Dendritic cell treated with granulocyte-macrophage colony-stimulating factor and Interleukin-4, amounts not matched to agents 40 ng/mL and 50 ng/mL, for 4 days (primary cell): ENCODE measurements around the gene ELF1.
"Not testable (repeated sequence)": the region's sequence is repeated elsewhere in the genome, so short reads cannot be mapped to it uniquely, and the experiment has no call there.

Experiments
- H3K27ac Mint-ChIP-seq: one replicate; pipeline ENCODE4 v1.8.0; 2022; ENCODE audit warnings: mild to moderate bottlenecking, mixed read lengths
- H3K27me3 Mint-ChIP-seq: one replicate; pipeline ENCODE4 v1.8.0; 2022; ENCODE audit warnings: mild to moderate bottlenecking, mixed read lengths
- H3K36me3 Mint-ChIP-seq: one replicate; pipeline ENCODE4 v1.8.0; 2022; ENCODE audit warnings: low read depth, mixed read lengths
- H3K4me1 Mint-ChIP-seq: one replicate; pipeline ENCODE4 v1.8.0; 2022; ENCODE audit warnings: low read depth, mixed read lengths
- H3K4me3 Mint-ChIP-seq: one replicate; pipeline ENCODE4 v1.8.0; 2022; ENCODE audit warnings: mild to moderate bottlenecking, moderate library complexity, mixed read lengths
- H3K9me3 Mint-ChIP-seq: one replicate; pipeline ENCODE4 v1.8.0; 2022; ENCODE audit warnings: mixed read lengths
- intact Hi-C: fragments of 100-400 bp; cut with micrococcal nuclease; formaldehyde crosslinking; loops from one replicate; pipeline ENCODE4 v1.15.0; 2022

ELF1 gene

DNA sequence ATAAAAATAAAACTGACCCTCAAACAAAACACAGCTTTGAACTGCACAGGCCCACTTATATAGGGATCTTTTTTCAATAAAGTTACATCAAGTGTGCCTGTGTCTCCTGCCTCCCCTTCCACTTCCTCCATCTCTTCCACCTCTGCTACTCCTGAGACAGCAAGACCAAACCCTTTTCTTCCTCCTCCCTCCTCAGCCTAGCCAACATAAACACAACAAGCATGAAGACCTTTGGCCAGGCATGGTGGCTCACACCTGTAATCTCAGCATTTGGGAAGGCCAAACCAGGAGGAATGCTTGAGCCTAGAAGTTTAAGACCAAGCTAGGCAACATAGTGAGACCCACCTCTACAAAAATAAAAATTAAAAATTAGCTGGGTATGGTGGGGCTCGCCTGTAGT, 72.6 kb downstream of the ELF1 start:
- Mint-ChIP-seq H3K4me3 (no peak overlapping the region), H3K9me3 (no peaks in the 10 kb centered on the region), H3K27me3 (no peaks in the 10 kb centered on the region), H3K4me1 (peaks cover 9% of the 10 kb centered on the region), H3K27ac (peak overlapping the region; percentile 1), H3K36me3 (peaks cover 97% of the 10 kb centered on the region)
- intact Hi-C loops = no loop called here

DNA sequence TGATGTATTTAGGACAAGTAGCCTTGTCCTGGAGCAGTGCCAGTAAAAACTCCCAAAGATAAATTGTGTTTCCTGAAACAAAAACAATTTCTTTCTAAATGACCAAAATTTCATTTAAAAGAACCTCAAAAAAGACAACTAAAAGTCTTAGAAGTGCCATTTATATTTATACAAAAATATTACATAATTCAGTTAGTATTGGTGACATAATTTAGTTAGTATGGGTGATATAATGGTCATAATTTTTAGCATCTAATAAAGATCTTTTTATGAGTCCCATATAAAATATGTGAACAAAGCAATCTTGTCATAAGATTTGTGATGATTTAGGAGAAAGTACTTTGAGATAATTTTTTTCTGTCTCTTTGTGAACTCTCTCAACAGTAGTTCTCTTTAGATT, 76.0 kb downstream of the ELF1 start:
- Mint-ChIP-seq H3K27ac (no peak overlapping the region), H3K27me3 (no peaks in the 10 kb centered on the region), H3K4me1 (peaks cover 12% of the 10 kb centered on the region), H3K4me3 (no peak overlapping the region), H3K36me3 (peaks cover 98% of the 10 kb centered on the region), H3K9me3 (no peaks in the 10 kb centered on the region)
- intact Hi-C loops = no loop called here

DNA sequence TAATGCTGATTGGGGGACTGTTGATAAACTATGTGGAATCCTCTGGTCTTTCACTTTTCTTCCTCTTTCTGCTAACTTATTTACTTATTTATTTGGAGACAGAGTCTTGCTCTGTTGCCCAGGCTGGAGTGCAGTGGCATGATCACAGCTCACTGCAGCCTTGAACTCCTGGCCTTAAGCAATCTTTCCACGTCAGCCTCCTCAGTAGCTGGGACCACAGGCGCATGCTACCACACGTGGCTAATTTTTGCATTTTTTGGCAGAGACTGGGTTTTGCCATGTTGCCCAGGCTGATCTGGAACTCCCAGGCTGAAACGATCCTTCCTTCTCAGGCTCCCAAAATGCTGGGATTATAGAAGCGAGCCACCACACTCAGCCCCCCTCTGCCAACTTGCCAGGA, 77.5 kb downstream of the ELF1 start:
- Mint-ChIP-seq H3K27me3 (no peaks in the 10 kb centered on the region), H3K4me3 (no peak overlapping the region), H3K36me3 (peaks cover 96% of the 10 kb centered on the region), H3K4me1 (peaks cover 11% of the 10 kb centered on the region), H3K9me3 (no peaks in the 10 kb centered on the region), H3K27ac (peak overlapping the region; percentile 1)
- intact Hi-C loops = no loop called here

DNA sequence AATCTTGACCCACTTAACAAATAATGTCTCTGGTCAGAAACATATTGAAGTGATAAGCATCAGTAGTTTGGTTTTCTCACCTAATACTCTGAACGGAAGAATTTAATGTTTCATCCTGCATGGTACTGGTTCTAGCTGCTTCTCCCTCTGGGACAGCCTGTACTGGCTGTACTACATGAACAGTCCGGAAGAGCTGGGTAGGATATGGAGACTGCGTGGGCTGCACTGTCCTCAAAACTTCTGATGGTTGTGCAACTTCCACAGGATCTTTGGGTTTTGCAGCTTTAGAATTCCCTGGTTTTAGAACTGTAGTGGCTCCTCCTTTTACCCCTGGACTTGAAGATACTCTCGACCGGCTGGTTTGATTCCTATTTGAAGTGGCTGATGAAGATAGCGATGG, 78.3 kb downstream of the ELF1 start:
- H3K27me3 Mint-ChIP-seq = no peaks in the 10 kb centered on the region
- intact Hi-C loops = no loop called here
- H3K9me3 Mint-ChIP-seq = no peaks in the 10 kb centered on the region
- H3K4me1 Mint-ChIP-seq = peaks cover 7% of the 10 kb centered on the region
- peak overlapping the region; percentile 1 for H3K27ac Mint-ChIP-seq
- no peak overlapping the region for H3K4me3 Mint-ChIP-seq
- peaks cover 96% of the 10 kb centered on the region for H3K36me3 Mint-ChIP-seq

DNA sequence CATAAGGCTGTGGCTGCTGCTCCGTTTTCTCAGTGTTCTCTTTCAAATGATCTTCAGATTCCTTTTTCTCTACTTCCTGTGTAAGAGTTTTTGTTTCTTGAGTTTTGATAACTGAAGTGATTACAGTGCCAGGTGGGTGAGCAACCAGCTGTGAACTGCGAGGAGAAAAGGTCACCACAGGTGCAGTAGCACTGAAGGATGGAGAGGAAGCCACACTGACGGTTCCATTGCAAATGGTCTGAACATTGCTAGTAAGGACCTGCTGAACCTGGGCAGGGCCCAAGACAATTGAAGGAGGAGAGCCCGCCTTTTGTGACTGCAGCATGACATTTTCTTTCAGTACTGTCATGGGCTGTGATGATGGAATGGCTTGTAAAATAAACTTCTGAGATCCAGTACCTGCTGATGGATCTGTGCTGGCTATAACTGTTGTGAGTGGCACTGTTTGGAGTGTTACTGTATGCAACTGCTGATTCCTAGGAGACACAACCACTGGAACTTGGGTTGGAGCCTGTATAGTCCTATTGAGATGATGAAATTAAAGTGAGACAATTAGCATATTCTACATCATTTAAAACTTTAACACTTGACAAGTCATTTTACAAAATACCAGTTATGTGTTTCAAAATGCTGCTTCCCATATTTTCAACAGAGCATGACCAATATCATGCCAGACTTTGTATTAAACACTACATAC, 85.5 kb downstream of the ELF1 start:
- intact Hi-C loops = no loop called here
- no peaks in the 10 kb centered on the region for H3K4me1 Mint-ChIP-seq
- H3K27ac Mint-ChIP-seq = no peak overlapping the region
- no peak overlapping the region for H3K4me3 Mint-ChIP-seq
- H3K9me3 Mint-ChIP-seq = no peaks in the 10 kb centered on the region
- no peaks in the 10 kb centered on the region for H3K27me3 Mint-ChIP-seq
- H3K36me3 Mint-ChIP-seq = peaks cover 84% of the 10 kb centered on the region

DNA sequence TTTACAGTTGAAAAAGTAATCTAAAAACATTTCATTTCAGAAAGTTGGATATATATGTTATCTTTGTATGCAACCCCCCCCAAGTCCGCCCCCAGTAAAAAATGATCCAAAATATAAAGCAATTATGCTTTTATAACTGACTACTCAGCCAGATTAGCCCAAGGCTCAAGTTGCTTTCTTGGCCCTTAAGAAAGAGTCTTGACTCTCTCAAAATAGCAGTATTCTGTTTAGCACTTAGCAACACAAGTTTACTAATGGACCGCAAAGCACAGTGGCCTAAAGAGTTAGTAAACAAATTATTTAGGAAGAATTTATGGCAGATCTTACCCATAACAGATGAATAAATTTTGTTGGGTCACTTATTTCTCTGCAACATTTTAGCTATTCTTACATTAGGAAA, 86.9 kb downstream of the ELF1 start:
- H3K4me3 Mint-ChIP-seq = no peak overlapping the region
- H3K27me3 Mint-ChIP-seq = no peaks in the 10 kb centered on the region
- no peak overlapping the region for H3K27ac Mint-ChIP-seq
- no peaks in the 10 kb centered on the region for H3K9me3 Mint-ChIP-seq
- intact Hi-C loops = no loop called here
- H3K4me1 Mint-ChIP-seq = no peaks in the 10 kb centered on the region
- peaks cover 84% of the 10 kb centered on the region for H3K36me3 Mint-ChIP-seq

DNA sequence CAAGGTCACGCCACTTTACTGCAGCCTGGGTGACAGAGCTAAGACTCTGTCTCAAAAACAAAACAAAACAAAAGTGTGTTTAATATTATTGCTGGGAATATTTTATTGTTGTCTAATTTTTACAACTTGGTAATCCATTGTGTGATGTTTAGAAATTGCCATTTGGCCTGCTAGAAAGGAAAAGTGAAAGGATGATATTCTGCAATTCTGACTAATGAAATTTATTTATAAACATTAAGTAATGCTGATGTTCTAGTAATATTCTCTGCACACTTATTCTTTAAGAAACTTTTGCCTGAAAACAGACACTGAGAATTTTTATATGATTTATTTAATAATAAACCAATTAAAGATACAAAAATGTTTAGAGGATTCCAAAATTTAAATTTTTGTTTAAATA, 87.4 kb downstream of the ELF1 start:
- H3K27ac Mint-ChIP-seq = no peak overlapping the region

DNA sequence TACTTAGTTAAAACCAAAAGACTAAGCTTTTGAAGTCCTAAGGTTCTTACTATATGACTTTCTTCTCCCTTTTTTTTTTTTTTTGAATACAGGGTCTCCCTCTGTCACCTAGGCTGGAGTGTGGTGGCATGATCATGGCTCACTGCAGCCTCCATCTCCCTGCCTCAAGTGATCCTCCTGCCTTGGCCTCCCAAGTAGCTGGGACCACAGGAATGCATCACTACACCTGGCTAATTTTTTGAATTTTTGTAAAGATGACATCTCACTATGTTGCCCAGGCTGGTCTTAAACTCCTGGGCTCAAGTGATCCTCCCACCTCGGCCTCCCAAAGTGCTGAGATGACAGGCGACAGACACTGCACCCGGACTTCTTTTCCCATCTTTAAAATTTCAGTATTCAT, 89.2 kb downstream of the ELF1 start:
- not testable (repeated sequence) for H3K4me1 Mint-ChIP-seq, H3K27ac Mint-ChIP-seq, H3K4me3 Mint-ChIP-seq, H3K9me3 Mint-ChIP-seq, H3K27me3 Mint-ChIP-seq
- peaks cover 71% of the 10 kb centered on the region for H3K36me3 Mint-ChIP-seq
- intact Hi-C loops = loop anchor here (10.0 kb wide), 1 partner anchor 155 kb away; the partner anchor contains the start of gene MRPS31

More for the DNA sequence above, 87.4 kb downstream of the ELF1 start:
- no peaks in the 10 kb centered on the region for H3K27me3 Mint-ChIP-seq
- no peak overlapping the region for H3K4me3 Mint-ChIP-seq
- peaks cover 87% of the 10 kb centered on the region for H3K36me3 Mint-ChIP-seq
- intact Hi-C loops = no loop called here
- H3K4me1 Mint-ChIP-seq = no peaks in the 10 kb centered on the region
- no peaks in the 10 kb centered on the region for H3K9me3 Mint-ChIP-seq

DNA sequence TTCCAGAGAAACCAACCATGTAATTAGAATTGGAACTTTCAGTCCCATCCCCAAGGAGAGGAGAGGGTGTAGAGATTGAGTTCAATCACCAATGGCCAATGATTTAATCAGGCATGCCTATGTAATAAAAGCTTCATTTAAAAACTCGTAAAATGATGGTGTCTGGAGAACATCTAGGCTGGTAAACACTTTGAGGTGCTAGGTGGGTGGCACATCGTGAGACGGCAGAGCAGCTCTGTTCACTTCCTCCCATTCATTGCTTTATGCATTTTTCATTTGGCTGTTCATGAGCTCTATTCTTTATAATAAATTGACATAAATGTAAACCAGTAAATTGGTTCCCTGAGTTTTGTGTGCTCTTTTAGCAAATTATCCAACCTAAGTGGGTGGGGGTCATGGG, 90.1 kb downstream of the ELF1 start:
- no peaks in the 10 kb centered on the region for H3K4me1 Mint-ChIP-seq
- no peaks in the 10 kb centered on the region for H3K27me3 Mint-ChIP-seq
- no peaks in the 10 kb centered on the region for H3K9me3 Mint-ChIP-seq
- peaks cover 62% of the 10 kb centered on the region for H3K36me3 Mint-ChIP-seq
- H3K27ac Mint-ChIP-seq = no peak overlapping the region
- intact Hi-C loops = loop anchor here (10.0 kb wide), 1 partner anchor 154 kb away; the partner anchor contains the start of gene MRPS31
- no peak overlapping the region for H3K4me3 Mint-ChIP-seq

DNA sequence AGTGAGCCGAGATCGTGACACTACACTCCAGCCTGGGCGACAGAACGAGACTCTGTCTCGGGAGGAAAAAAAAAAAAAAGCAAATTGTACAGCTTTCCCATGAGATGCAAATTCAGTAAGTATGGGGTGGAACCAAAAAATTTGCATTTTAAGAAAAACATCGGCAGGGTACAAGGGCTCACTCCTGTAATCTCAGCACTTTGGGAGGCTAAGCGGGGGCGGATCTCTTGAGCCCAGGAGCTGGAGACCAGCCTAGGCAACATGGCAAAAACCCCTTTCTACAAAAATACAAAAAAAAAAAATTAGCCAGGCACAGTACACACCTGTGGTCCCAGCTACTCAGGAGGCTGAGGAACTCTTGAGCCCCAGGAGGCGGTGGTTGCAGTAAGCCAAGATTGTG, 91.2 kb downstream of the ELF1 start:
- Mint-ChIP-seq H3K9me3 (no peaks in the 10 kb centered on the region), H3K27me3 (no peaks in the 10 kb centered on the region), H3K4me3 (no peak overlapping the region), H3K27ac (no peak overlapping the region), H3K36me3 (peaks cover 53% of the 10 kb centered on the region), H3K4me1 (no peaks in the 10 kb centered on the region)
- intact Hi-C loops = loop anchor here (10.0 kb wide), 1 partner anchor 153 kb away; the partner anchor contains the start of gene MRPS31

DNA sequence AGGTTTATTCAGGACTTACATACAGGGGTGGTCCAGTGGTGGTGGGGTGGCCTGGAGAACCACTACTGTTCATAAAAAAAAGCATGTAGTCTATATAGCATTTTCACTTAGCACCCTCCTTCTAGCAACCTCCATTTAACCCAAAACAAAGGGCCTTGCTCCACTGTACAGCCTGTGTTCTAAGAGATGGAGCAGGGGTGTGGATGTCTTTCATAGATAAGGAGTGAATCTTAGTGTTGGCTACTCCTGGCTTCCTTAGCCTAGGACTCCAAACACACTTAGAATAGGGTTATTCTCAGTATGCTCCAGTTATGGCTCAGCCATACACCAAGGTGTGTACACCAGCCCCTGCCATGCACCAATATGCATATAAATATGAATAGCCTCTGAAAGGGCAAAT, 95.2 kb downstream of the ELF1 start:
- H3K4me1 Mint-ChIP-seq = peaks cover 19% of the 10 kb centered on the region
- peaks cover 35% of the 10 kb centered on the region for H3K36me3 Mint-ChIP-seq
- no peak overlapping the region for H3K27ac Mint-ChIP-seq
- H3K4me3 Mint-ChIP-seq = no peak overlapping the region
- intact Hi-C loops = loop anchor here (5.0 to 10.0 kb wide), 3 partner anchors 149 to 268 kb away; partner anchors contain the start of genes KBTBD6, KBTBD7 and MRPS31
- no peaks in the 10 kb centered on the region for H3K27me3 Mint-ChIP-seq
- H3K9me3 Mint-ChIP-seq = no peaks in the 10 kb centered on the region

DNA sequence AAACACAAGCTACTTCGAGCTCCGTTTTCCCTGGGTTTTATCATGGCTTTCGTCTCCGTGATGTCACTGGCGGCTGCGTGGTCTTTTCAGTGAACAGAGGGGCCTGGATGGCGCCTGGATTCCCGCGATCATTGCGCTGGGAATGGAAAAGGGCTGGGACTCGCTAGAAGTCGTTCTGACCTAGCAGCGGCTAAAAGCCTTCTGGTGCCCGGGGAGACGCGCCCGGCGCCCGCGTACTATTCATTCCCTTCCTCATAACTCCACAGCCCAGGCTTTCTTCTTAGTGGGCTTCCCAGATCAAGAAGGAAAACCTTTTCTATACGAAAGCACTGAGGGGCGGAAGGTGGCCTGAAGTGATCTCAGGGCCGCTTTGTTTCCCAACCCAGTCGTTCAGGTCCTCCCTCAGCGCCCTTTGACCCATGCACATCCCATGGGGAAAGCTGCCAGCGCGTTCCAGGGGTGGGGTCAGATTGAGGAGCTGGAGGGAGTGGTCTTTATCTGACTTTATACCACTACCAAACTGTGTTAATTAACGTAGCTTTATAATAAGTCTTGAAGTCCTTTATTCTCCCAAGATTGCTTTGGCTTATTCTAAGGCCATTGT, 96.6 kb downstream of the ELF1 start:
- H3K27me3 Mint-ChIP-seq = no peaks in the 10 kb centered on the region
- peak overlapping the region; percentile 92 for H3K27ac Mint-ChIP-seq
- intact Hi-C loops = loop anchor here (5.0 to 10.0 kb wide), 3 partner anchors 148 to 270 kb away; partner anchors contain the start of genes KBTBD6, KBTBD7 and MRPS31
- H3K4me1 Mint-ChIP-seq = peaks cover 19% of the 10 kb centered on the region
- peaks cover 21% of the 10 kb centered on the region for H3K36me3 Mint-ChIP-seq
- no peaks in the 10 kb centered on the region for H3K9me3 Mint-ChIP-seq
- peak overlapping the region; percentile 17 for H3K4me3 Mint-ChIP-seq

DNA sequence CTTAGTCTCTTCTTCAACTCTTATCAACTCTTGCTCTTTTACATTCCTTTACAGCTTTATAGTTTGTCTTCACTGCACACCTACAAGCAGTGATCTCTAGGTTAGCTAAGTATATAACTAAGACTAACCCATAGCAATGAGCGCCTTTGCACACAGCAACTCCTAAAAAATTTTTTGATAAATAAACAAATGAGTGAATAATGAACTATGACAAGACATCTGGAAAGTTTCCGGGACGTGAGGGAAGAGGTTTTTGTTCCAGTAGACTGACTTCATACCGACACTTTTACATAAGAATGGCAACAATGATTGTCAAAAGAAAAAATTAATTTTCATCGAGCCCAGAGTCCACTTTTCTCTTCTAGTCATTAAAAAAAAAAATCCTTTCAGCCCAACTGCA, 98.3 kb downstream of the ELF1 start:
- peaks cover 32% of the 10 kb centered on the region for H3K4me1 Mint-ChIP-seq
- H3K36me3 Mint-ChIP-seq = peaks cover 11% of the 10 kb centered on the region

DNA sequence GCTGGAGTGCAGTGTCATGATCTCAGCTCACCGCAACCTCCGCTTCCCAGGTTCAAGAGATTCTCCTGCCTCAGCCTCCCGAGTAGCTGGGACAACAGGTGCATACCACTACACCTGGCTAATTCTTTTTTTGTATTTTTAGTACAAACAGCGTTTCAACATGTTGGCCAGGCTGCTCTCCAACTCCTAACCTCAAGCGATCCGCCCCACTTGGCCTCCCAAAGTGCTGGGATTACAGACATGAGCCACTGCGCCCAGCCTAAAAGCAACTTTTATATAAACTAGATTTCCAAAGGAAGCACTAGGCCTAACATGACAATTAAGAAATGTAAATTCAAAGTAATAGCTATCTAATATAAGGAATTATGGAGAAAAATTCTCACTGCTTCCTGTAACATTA, 99.2 kb downstream of the ELF1 start:
- H3K4me3 Mint-ChIP-seq, H3K27me3 Mint-ChIP-seq, H3K27ac Mint-ChIP-seq, H3K9me3 Mint-ChIP-seq: not testable (repeated sequence)
- Mint-ChIP-seq H3K36me3 (peaks cover 11% of the 10 kb centered on the region), H3K4me1 (peaks cover 32% of the 10 kb centered on the region)
- intact Hi-C loops = loop anchor here (5.0 to 10.0 kb wide), 3 partner anchors 145 to 272 kb away; partner anchors contain the start of genes KBTBD6, KBTBD7 and MRPS31

More for the DNA sequence above, 98.3 kb downstream of the ELF1 start:
- H3K27me3 Mint-ChIP-seq = no peaks in the 10 kb centered on the region
- no peaks in the 10 kb centered on the region for H3K9me3 Mint-ChIP-seq
- peak overlapping the region; percentile 94 for H3K4me3 Mint-ChIP-seq
- H3K27ac Mint-ChIP-seq = peak overlapping the region; percentile 92
- intact Hi-C loops = loop anchor here (5.0 to 10.0 kb wide), 3 partner anchors 146 to 271 kb away; partner anchors contain the start of genes KBTBD6, KBTBD7 and MRPS31
